Tibial nerve (tissue), 4 donors: ENCODE results near the gene FGFR3. TPM values are rescaled to one million over a fixed set of nuclear protein-coding genes. Genes with fewer than 3 reads are reported as not detected.
A peak's percentile ranks its signal among the peaks of the same experiment; 100 is the strongest.

Experiments
- DNase-seq, 2 donors: peaks; one replicate each; pipeline ENCODE4 v3.0.0-alpha.2; 2019; ENCODE audit warnings: low spot score in 2 of 2
- H3K27ac ChIP-seq, 4 donors: fragments of 200-600 bp; sonication (generic) in 3 of 4; one replicate each; pipeline ENCODE4 v1.5.1; 2017 to 2019; ENCODE audit warnings: mild to moderate bottlenecking in 1 of 4
- H3K27me3 ChIP-seq, 2 donors: fragments of 200-600 bp; sonication (generic) in 1 of 2; one replicate each; pipeline versions ENCODE4 v1.5.1 to v1.6.0; 2017 to 2019
- H3K36me3 ChIP-seq, 3 donors: fragments of 200-600 bp; sonication (generic); one replicate each; pipeline ENCODE4 v1.5.1; 2018 to 2019
- H3K4me1 ChIP-seq, 4 donors: fragments of 200-600 bp; sonication (generic) in 3 of 4; one replicate each; pipeline ENCODE4 v1.5.1; 2017 to 2019
- H3K4me3 ChIP-seq, 4 donors: fragments of 200-600 bp; sonication (generic) in 3 of 4; one replicate each; pipeline ENCODE4 v1.5.1; 2017 to 2019; ENCODE audit warnings: mild to moderate bottlenecking in 1 of 4, moderate library complexity in 1 of 4
- H3K9me3 ChIP-seq, 4 donors: fragments of 200-600 bp; sonication (generic) in 3 of 4; one replicate each; pipeline ENCODE4 v1.5.1; 2017 to 2019
- CTCF ChIP-seq, 5 experiments: fragments of 200-600 bp in 3 of 5; fragments of 450-650 bp in 2 of 5; sonication (generic) in 3 of 5; IDR thresholded peaks; one replicate each; pipeline ENCODE4 v1.5.1; 2016 to 2019; ENCODE audit warnings: antibody characterized with exemption in 5 of 5, mild to moderate bottlenecking in 3 of 5, moderate library complexity in 2 of 5
- EP300 ChIP-seq, 2 donors: sonication (generic); formaldehyde crosslinking; IDR thresholded peaks; one replicate each; pipeline ENCODE4 v1.6.1; 2017; ENCODE audit warnings: antibody characterized with exemption in 2 of 2, mild to moderate bottlenecking in 1 of 2
- POLR2A ChIP-seq, 2 donors: fragments of 450-650 bp; IDR thresholded peaks; one replicate each; pipeline ENCODE4 v1.6.1; 2017; ENCODE audit warnings: antibody characterized with exemption in 2 of 2, mild to moderate bottlenecking in 2 of 2, moderate library complexity in 2 of 2
- WGBS, 2 donors: methylation state at CpG; one replicate each; pipeline ENCODE4 v1.1.5; 2018; 5-methylcytosine and 5-hydroxymethylcytosine counted together
- total RNA-seq, 4 donors: library from RNA; depleted of rRNA; stranded (reverse); fragments of >200 nt; gene quantifications; one replicate each; pipeline ENCODE4 v1.1.0, GENCODE V29; 2016

The FGFR3 gene
- total RNA-seq, 4 donors from 2014 or later = 2.7 to 11.2 (median 5.1) TPM

GRCh38 chr4:1839282-1839681, 46.2 kb downstream of the FGFR3 start:
- H3K27me3 ChIP-seq = no peaks in the 10 kb centered on the region
- H3K4me3 ChIP-seq = no peak overlapping the region
- TF ChIP-seq EP300 (IDR thresholded peaks at IDR 0.05) = no peak
- TF ChIP-seq CTCF (IDR thresholded peaks at IDR 0.05) = no peak
- TF ChIP-seq POLR2A (IDR thresholded peaks at IDR 0.05) = no peak
- peaks cover 0 to 33% (median 20%) of the 10 kb centered on the region in 4 donors for H3K4me1 ChIP-seq
- peaks cover 3 to 82% (median 15%) of the 10 kb centered on the region in 3 donors for H3K36me3 ChIP-seq
- no peak for DNase-seq
- 85 to 92% methylated on average over 7 of the region's 7 CpGs for WGBS, 2 donors
- H3K27ac ChIP-seq = no peak overlapping the region
- H3K9me3 ChIP-seq = no peaks in the 10 kb centered on the region

GRCh38 chr4:1841201-1841886, 48.3 kb downstream of the FGFR3 start:
- 89 to 93% methylated on average over 31 of the region's 31 CpGs for WGBS, 2 donors
- Histone ChIP-seq H3K4me1 (peaks cover 0 to 35% (median 20%) of the 10 kb centered on the region in 4 donors), H3K9me3 (no peaks in the 10 kb centered on the region), H3K27ac (peak overlapping the region in 2 of 4 donors; percentile 68 to 80), H3K4me3 (no peak overlapping the region), H3K27me3 (no peaks in the 10 kb centered on the region), H3K36me3 (peaks cover 3 to 82% (median 11%) of the 10 kb centered on the region in 3 donors)
- no peak for TF ChIP-seq POLR2A (IDR thresholded peaks at IDR 0.05)
- no peak for TF ChIP-seq CTCF (IDR thresholded peaks at IDR 0.05)
- peak in 1 of 2 donors; percentile 19 for TF ChIP-seq EP300 (IDR thresholded peaks at IDR 0.05)
- DNase-seq = no peak

- TF ChIP-seq POLR2A (IDR thresholded peaks at IDR 0.05) (no peak), EP300 (IDR thresholded peaks at IDR 0.05) (no peak), CTCF (IDR thresholded peaks at IDR 0.05) (no peak)
- Histone ChIP-seq H3K4me1 (peaks cover 0 to 35% (median 20%) of the 10 kb centered on the region in 4 donors), H3K4me3 (no peak overlapping the region), H3K36me3 (peaks cover 3 to 81% (median 7%) of the 10 kb centered on the region in 3 donors), H3K9me3 (no peaks in the 10 kb centered on the region), H3K27me3 (no peaks in the 10 kb centered on the region), H3K27ac (peak overlapping the region in 2 of 4 donors; percentile 68 to 80)
- WGBS, 2 donors = 67 to 76% methylated on average over 9 of the region's 9 CpGs
- DNase-seq = no peak
Observed at GRCh38 chr4:1841887-1842210, 48.8 kb downstream of the FGFR3 start.

GRCh38 chr4:1842339-1842895, 49.3 kb downstream of the FGFR3 start:
- no peak for TF ChIP-seq EP300 (IDR thresholded peaks at IDR 0.05)
- peak in 1 of 5 experiments; percentile 12 for TF ChIP-seq CTCF (IDR thresholded peaks at IDR 0.05)
- TF ChIP-seq POLR2A (IDR thresholded peaks at IDR 0.05) = no peak
- peaks cover 3 to 81% (median 7%) of the 10 kb centered on the region in 3 donors for H3K36me3 ChIP-seq

GRCh38 chr4:1842993-1843448, 49.9 kb downstream of the FGFR3 start:
- TF ChIP-seq EP300 (IDR thresholded peaks at IDR 0.05) (no peak), CTCF (IDR thresholded peaks at IDR 0.05) (no peak), POLR2A (IDR thresholded peaks at IDR 0.05) (no peak)

More at GRCh38 chr4:1842339-1842895, 49.3 kb downstream of the FGFR3 start:
- Histone ChIP-seq H3K27ac (peak overlapping the region; percentile 17 to 80 (median 61)), H3K27me3 (no peaks in the 10 kb centered on the region), H3K4me1 (peaks cover 0 to 35% (median 20%) of the 10 kb centered on the region in 4 donors), H3K4me3 (no peak overlapping the region), H3K9me3 (no peaks in the 10 kb centered on the region)
- DNase-seq = no peak
- WGBS, 2 donors = 63 to 72% methylated on average over 13 of the region's 13 CpGs

More at GRCh38 chr4:1842993-1843448, 49.9 kb downstream of the FGFR3 start:
- DNase-seq = peak in 1 of 2 donors; percentile 33
- Histone ChIP-seq H3K27ac (peak overlapping the region; percentile 17 to 80 (median 61)), H3K36me3 (peaks cover 3 to 83% (median 7%) of the 10 kb centered on the region in 3 donors), H3K4me1 (peaks cover 0 to 35% (median 20%) of the 10 kb centered on the region in 4 donors), H3K9me3 (no peaks in the 10 kb centered on the region), H3K4me3 (no peak overlapping the region), H3K27me3 (no peaks in the 10 kb centered on the region)
- 41 to 46% methylated on average over 17 of the region's 17 CpGs for WGBS, 2 donors
